Thoracic aorta (tissue), 2 donors: Measurements from ENCODE around the gene P3H2. TPM values are rescaled to one million over a fixed set of nuclear protein-coding genes. Genes with fewer than 3 reads are reported as not detected.

Experiments
- ATAC-seq: fragments of 150-250 bp; one replicate; pipeline ENCODE4 v1.8.0; 2017; ENCODE audit warnings: low read depth; ENCODE audit not compliant: insufficient number of reproducible peaks, low FRiP score
- DNase-seq: peaks from one replicate; pipeline ENCODE4 v3.0.0-alpha.2; 2020; ENCODE audit warnings: low spot score
- H3K27ac ChIP-seq, 2 donors: fragments of 200-600 bp; sonication (generic); 1 replicate in 1 of 2; 2 replicates in 1 of 2; pipeline ENCODE4 v1.5.1; 2016; ENCODE audit warnings: mild to moderate bottlenecking in 2 of 2, moderate library complexity in 2 of 2
- H3K27me3 ChIP-seq: fragments of 200-600 bp; sonication (generic); replicated peaks from 2 replicates; pipeline ENCODE4 v1.6.0; 2016; ENCODE audit warnings: mild to moderate bottlenecking; ENCODE audit not compliant: insufficient read depth
- H3K36me3 ChIP-seq: fragments of 200-600 bp; sonication (generic); one replicate; pipeline ENCODE4 v1.5.1; 2016
- H3K4me1 ChIP-seq, 2 donors: fragments of 200-600 bp; sonication (generic); 1 replicate in 1 of 2; 2 replicates in 1 of 2; pipeline versions ENCODE4 v1.5.1 to v1.6.0; 2016; ENCODE audit warnings: low read depth in 2 of 2, mild to moderate bottlenecking in 1 of 2; ENCODE audit not compliant: control insufficient read depth in 1 of 2
- H3K4me3 ChIP-seq: fragments of 200-600 bp; sonication (generic); 2 replicates; pipeline ENCODE4 v1.5.1; 2016; ENCODE audit warnings: mild to moderate bottlenecking
- H3K9me3 ChIP-seq: fragments of 200-600 bp; sonication (generic); 2 replicates; pipeline ENCODE4 v1.5.1; 2016
- CTCF ChIP-seq: fragments of 200-600 bp; sonication (generic); IDR thresholded peaks from one replicate; pipeline ENCODE4 v1.5.1; 2019; ENCODE audit warnings: antibody characterized with exemption
- total RNA-seq, 2 donors: library from RNA; depleted of rRNA; stranded (reverse); fragments of >200 nt; gene quantifications; one replicate each; pipeline versions ENCODE4 v1.1.0 to v1.2.3, GENCODE V29; 2016

P3H2 gene
- total RNA-seq, 2 donors from 2014 or later, result 19.3 to 28.4 TPM

DNA sequence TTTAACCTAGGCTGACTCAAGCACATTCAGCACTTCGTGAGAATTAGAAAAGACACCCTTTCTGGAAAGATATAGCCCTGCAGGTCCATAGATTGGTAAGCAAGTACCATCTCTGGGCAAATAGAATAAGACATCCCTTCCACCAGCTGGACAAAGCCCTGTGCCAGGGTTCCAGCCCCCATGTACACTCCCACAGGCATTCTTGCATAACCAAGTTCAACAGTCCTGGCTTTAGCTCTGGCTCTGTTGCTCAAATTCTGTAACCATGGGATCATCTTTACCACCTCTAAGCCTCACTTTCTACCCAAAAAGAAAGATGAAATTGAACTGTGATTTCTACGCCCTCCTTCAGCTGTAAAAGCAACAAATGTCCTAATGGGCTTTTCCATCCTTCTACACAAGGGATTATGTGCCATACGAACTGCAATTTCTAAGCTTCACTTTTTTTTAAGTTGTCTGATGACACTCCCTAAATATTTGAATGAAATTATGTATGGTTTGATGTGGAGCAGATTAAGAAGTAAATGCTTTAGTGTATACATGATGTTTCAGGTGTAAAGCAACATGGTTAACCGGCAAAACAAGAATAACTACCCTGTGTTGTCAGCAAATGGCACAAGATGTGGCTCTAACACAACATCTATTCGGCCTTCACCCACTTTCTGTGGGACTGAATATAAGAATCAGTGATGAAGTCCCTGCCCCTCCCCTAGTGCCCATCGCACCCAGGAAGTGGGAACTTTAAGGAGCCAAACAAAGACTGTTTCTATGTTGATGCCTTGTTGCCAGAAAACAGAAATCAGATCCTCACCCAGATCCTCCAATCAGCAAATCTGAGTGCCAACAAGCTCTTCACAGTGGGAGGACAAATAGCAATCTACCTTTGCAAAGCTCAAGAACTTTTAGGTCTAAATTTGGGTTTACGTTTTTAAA lies 165.7 kb downstream of the P3H2 start:
- H3K9me3 ChIP-seq, result no peaks in the 10 kb centered on the region
- TF ChIP-seq CTCF, result no peak
- no peak overlapping the region for H3K27ac ChIP-seq
- no peak for DNase-seq
- ATAC-seq, result no peak
- no peak overlapping the region for H3K4me3 ChIP-seq
- no peaks in the 10 kb centered on the region for H3K36me3 ChIP-seq
- no peaks in the 10 kb centered on the region for H3K27me3 ChIP-seq
- H3K4me1 ChIP-seq, result no peaks in the 10 kb centered on the region

DNA sequence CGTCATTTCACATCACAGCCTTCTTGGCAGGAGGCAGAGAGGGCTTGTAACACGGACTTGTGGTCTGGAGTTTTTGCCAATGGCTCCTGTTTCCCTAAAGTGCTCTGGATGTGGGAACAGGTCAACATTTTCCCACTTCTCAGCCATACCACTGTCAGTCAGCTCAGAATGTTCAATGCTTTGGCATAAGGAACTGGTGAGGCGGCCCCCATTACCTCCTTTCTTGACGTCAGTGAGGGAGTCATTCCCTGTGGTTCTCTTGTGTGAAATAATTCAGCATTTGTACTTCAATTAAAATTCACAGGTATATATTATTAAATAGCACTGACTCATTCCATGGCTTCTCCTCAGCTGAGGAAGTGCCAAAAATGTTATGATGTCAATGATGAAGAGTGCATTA lies 167.1 kb downstream of the P3H2 start:
- Histone ChIP-seq H3K4me1 (no peaks in the 10 kb centered on the region), H3K36me3 (no peaks in the 10 kb centered on the region), H3K9me3 (no peaks in the 10 kb centered on the region), H3K27ac (no peak overlapping the region), H3K4me3 (no peak overlapping the region), H3K27me3 (no peaks in the 10 kb centered on the region)
- no peak for DNase-seq
- no peak for ATAC-seq
- no peak for TF ChIP-seq CTCF

GRCh38 chr3:189952272-189952671 lies 168.4 kb downstream of the P3H2 start:
- no peaks in the 10 kb centered on the region for H3K4me1 ChIP-seq
- no peak for DNase-seq
- H3K4me3 ChIP-seq, result no peak overlapping the region
- H3K27me3 ChIP-seq, result no peaks in the 10 kb centered on the region
- H3K36me3 ChIP-seq, result no peaks in the 10 kb centered on the region
- no peak for ATAC-seq
- H3K9me3 ChIP-seq, result no peaks in the 10 kb centered on the region
- H3K27ac ChIP-seq, result no peak overlapping the region
- TF ChIP-seq CTCF, result no peak

- H3K36me3 ChIP-seq, result no peaks in the 10 kb centered on the region
- ATAC-seq (no peak), DNase-seq (no peak)
- H3K27me3 ChIP-seq, result no peaks in the 10 kb centered on the region
- H3K9me3 ChIP-seq, result no peaks in the 10 kb centered on the region
- no peak overlapping the region for H3K27ac ChIP-seq
- no peaks in the 10 kb centered on the region for H3K4me1 ChIP-seq
- no peak overlapping the region for H3K4me3 ChIP-seq
- TF ChIP-seq CTCF, result no peak
Measured at GRCh38 chr3:189950258-189950657, 170.4 kb downstream of the P3H2 start.

DNA sequence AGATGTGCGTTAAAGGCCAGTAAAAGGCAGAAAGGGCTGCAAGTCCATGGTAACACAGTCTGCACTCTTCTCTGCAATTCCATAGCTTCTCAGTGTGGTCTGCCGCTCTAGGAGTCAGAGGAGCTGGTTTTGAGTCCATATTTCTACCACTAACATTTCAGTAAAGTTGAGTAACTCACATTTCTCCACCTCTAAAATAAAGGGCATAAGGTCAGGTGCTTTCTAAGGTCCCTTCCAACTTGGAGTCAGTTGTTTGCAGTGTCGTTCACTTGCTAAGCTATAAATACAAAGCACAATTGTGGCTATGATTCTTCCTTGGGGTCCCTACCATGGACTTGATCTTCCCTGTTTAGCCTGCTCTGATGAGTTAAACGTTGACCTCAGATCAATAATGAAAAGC lies 171.1 kb downstream of the P3H2 start:
- H3K4me1 ChIP-seq, result no peaks in the 10 kb centered on the region
- no peak overlapping the region for H3K4me3 ChIP-seq
- no peak overlapping the region for H3K27ac ChIP-seq
- no peaks in the 10 kb centered on the region for H3K27me3 ChIP-seq
- H3K36me3 ChIP-seq, result no peaks in the 10 kb centered on the region
- no peak for ATAC-seq
- no peak for TF ChIP-seq CTCF
- H3K9me3 ChIP-seq, result no peaks in the 10 kb centered on the region
- DNase-seq, result no peak
